Suppressor macrophage treated with lipopolysaccharide for 4 hours (primary cell): Measurements from ENCODE around the gene P2RY8.
"Not testable (repeated sequence)": the region's sequence is repeated elsewhere in the genome, so short reads cannot be mapped to it uniquely, and the experiment has no call there.

ENCODE experiments used
- DNase-seq: peaks from one replicate; pipeline ENCODE4 v3.0.0-alpha.2; 2020

P2RY8 gene

GRCh38 chrX:1537031-1537715, at the start of gene P2RY8:
TSS of gene P2RY8 (minus strand) at chrX:1537185. CDS start at chrX:1466558, 70,627 bp downstream.
- peak; percentile 91 for DNase-seq

GRCh38 chrX:1584237-1585011, 47.4 kb upstream of the P2RY8 start:
- no peak for DNase-seq

GRCh38 chrX:1582686-1583437, 45.9 kb upstream of the P2RY8 start:
- peak; percentile 18 for DNase-seq

GRCh38 chrX:1581132-1581531, 44.1 kb upstream of the P2RY8 start:
- DNase-seq, result peak; percentile 82

GRCh38 chrX:1578511-1579173, 41.7 kb upstream of the P2RY8 start:
- no peak for DNase-seq

GRCh38 chrX:1577845-1578244, 40.9 kb upstream of the P2RY8 start:
- DNase-seq, result no peak

- no peak for DNase-seq
These were observed 39.4 kb upstream of the P2RY8 start for GRCh38 chrX:1576201-1576992.

GRCh38 chrX:1574181-1574580, 37.2 kb upstream of the P2RY8 start:
- not testable (repeated sequence) for DNase-seq

GRCh38 chrX:1564750-1565683, 28.0 kb upstream of the P2RY8 start:
- no peak for DNase-seq

- DNase-seq, result not testable (repeated sequence)
These were observed 27.1 kb upstream of the P2RY8 start for GRCh38 chrX:1564077-1564476.

GRCh38 chrX:1561164-1561563, 24.2 kb upstream of the P2RY8 start:
- DNase-seq, result no peak

GRCh38 chrX:1558761-1559468, 21.9 kb upstream of the P2RY8 start:
- no peak for DNase-seq

- DNase-seq, result not testable (repeated sequence)
These were observed 20.5 kb upstream of the P2RY8 start for GRCh38 chrX:1557442-1557841.

- no peak for DNase-seq
These were observed 18.4 kb upstream of the P2RY8 start for GRCh38 chrX:1555370-1555769.

GRCh38 chrX:1554469-1555210, 17.7 kb upstream of the P2RY8 start:
- DNase-seq, result no peak

- no peak for DNase-seq
These were observed 15.1 kb upstream of the P2RY8 start for GRCh38 chrX:1551959-1552546.

GRCh38 chrX:1546691-1547251, 9.8 kb upstream of the P2RY8 start:
- DNase-seq, result no peak

GRCh38 chrX:1545776-1546408, 8.9 kb upstream of the P2RY8 start:
- no peak for DNase-seq
